OCI-LY3 (cell line): ENCODE results near the gene LMX1B.

ENCODE experiments used
- CTCF ChIP-seq: fragments of 200-600, 300-600 bp; sonication (generic); IDR thresholded peaks from 2 replicates; pipeline ENCODE4 v1.5.1; 2014; ENCODE audit warnings: antibody characterized with exemption, low read length, low read depth
- EZH2phosphoT487 ChIP-seq: fragments of 200-600 bp; shearing (Covaris generic); IDR thresholded peaks from 2 replicates; pipeline ENCODE4 v1.6.1; 2018; ENCODE audit warnings: antibody characterized with exemption, mixed run types, low read depth

DNA sequence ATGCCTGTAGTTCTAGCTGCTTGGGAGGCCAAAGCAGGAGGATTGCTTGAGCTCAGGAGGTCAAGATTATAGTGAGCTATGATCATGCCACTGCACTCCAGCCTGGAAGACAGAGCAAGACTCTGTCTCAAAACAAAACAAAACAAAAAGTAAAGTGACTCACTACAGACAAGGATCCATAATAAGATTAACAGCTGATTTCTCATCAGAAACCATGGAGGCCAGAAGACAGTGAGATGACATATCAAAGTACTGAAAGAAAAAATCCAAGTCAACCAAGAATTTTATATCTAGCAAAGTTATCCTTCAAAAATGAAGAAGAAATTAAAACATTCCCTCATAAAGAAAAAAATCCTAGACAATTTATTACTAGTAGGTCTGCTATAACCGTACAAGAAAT lies 121.8 kb downstream of the LMX1B start:
- TF ChIP-seq CTCF = no peak
- TF ChIP-seq EZH2phosphoT487 = no peak
